ENCODE data around the gene ATXN7L3.
A peak's percentile ranks its signal among the peaks of the same experiment; 100 is the strongest.

The ATXN7L3 gene

DNA sequence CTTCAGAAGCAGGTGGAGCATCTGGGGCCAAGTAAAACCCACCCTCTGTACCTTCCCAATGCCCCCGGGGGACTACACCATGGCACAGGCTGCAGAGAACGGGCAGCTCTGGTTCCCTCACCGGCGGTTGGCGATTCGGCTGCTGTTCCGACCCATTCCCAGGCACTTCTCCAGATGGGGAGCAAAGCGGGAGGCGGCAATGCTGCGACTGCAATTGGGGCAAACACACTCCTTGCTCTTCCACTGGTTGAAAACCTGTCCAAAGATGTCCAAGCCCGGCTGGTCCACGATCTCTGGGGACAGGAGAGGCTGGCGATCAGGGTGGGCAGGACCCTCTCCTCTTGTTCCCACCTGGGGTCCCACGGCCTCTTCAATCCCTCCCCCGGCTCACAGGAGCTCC is 2.6 kb downstream of the ATXN7L3 start:
- TF ChIP-seq ZFX (IDR thresholded peaks at IDR 0.05): no peak
- TF ChIP-seq, protein P1, sequence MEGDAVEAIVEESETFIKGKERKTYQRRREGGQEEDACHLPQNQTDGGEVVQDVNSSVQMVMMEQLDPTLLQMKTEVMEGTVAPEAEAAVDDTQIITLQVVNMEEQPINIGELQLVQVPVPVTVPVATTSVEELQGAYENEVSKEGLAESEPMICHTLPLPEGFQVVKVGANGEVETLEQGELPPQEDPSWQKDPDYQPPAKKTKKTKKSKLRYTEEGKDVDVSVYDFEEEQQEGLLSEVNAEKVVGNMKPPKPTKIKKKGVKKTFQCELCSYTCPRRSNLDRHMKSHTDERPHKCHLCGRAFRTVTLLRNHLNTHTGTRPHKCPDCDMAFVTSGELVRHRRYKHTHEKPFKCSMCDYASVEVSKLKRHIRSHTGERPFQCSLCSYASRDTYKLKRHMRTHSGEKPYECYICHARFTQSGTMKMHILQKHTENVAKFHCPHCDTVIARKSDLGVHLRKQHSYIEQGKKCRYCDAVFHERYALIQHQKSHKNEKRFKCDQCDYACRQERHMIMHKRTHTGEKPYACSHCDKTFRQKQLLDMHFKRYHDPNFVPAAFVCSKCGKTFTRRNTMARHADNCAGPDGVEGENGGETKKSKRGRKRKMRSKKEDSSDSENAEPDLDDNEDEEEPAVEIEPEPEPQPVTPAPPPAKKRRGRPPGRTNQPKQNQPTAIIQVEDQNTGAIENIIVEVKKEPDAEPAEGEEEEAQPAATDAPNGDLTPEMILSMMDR (conservative IDR thresholded peaks at IDR 0.05): no peak

DNA sequence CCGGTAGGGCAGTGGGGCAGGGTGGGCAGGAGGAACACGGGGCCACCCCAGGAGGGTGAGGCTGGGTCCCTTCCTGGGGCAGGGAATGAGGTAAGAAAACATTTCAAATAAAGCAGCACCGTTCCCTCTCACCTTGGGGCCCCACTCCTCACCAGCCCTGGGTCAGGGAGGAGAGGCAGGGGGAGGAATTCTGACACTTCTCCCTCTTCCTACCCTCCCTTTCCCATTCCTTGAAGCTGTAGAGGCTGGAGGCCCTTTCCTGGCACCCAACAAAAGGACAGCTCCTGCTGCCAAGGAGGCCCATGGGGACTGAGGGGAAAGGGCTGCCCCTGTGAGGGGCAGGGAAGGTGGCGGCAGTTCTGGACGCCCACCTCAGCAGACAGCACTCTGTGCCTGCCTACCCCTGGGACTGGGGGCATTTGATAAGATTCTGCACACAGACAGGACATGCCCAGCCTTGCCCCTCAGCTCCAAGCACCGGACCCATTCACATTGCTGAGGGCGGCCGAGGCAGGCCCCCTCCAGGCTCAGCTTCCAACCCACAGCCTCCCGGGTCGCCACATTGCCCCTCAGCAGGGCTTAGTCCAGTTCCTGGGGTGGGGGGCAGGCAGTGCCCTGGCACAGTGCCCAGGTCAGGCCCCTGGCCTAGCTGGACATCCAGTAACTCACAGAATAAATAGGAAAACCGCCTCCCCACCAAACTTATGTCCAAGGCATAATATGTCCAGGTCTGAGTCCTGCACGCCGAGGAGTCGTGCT is 6.2 kb downstream of the ATXN7L3 start:
- no peak overlapping the region for H3K27ac ChIP-seq
- TF ChIP-seq, protein P1 (conservative IDR thresholded peaks at IDR 0.05): no peak
- no peak for TF ChIP-seq ZFX (IDR thresholded peaks at IDR 0.05)

More for the DNA sequence above, 2.6 kb downstream of the ATXN7L3 start:
- H3K27ac ChIP-seq: no peak overlapping the region

DNA sequence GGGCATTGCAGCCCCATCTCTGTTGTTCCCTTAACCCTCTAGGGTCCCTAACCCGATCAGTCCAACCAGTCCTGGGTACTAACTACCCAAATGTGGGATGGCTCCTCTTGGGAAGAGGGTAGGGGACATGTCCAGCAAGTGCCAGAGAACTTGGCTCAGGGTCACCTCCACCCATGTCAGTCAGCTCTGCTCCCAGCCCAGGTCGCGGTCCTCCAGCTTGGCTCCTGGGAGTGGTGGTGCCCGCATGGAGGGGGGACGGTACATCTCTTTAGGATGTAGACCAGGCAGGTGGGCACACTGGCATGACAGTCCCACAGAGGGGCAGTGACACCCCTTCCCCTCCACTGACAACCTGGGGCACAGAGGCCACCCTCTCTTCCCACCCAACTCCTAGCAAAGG is 6.9 kb downstream of the ATXN7L3 start:
- TF ChIP-seq ZFX (IDR thresholded peaks at IDR 0.05): no peak
- H3K27ac ChIP-seq: peak overlapping the region; percentile 29; the same call in 1 of the 2 replicates

DNA sequence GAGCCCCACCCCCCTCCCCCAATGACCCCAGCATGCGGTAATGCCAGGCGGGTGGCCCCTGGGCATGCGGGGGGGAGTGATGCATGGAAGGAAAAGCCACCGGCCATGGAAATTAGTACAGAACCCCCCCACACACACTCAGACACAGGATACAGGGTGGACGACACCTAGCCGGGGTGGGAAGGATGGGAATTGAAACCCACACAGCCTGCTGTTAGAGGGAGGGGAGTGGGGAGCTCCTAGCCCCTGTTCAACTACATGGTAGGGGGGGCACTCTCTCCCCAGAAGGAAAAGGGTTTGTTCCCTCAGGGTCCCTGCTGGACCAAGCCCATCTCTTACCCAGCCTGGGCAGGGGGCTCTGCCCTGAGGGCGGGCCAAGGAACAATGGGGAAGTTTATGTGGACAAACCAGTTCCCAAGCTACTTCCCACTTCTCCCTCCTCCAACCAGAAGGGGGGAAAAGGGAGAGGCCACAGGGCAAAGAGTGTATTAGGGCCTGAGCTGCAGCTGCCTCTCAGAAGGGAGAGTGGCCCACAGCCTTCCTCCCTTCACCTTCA is 7.7 kb downstream of the ATXN7L3 start:
- TF ChIP-seq ZFX (IDR thresholded peaks at IDR 0.05): no peak
- TF ChIP-seq, protein P1 (conservative IDR thresholded peaks at IDR 0.05): no peak
- H3K27ac ChIP-seq: peak overlapping the region; percentile 29

DNA sequence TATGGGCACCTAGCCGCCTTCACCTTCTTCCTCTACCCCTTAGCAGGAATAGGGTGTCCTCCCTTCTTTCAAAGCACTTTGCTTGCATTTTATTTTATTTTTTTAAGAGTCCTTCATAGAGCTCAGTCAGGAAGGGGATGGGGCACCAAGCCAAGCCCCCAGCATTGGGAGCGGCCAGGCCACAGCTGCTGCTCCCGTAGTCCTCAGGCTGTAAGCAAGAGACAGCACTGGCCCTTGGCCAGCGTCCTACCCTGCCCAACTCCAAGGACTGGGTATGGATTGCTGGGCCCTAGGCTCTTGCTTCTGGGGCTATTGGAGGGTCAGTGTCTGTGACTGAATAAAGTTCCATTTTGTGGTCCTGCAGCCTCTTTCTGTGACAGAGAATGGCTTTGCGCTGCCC is 8.3 kb downstream of the ATXN7L3 start:
- H3K27ac ChIP-seq: no peak overlapping the region
- TF ChIP-seq ZFX (IDR thresholded peaks at IDR 0.05): no peak
- TF ChIP-seq, protein P1 (conservative IDR thresholded peaks at IDR 0.05): no peak

DNA sequence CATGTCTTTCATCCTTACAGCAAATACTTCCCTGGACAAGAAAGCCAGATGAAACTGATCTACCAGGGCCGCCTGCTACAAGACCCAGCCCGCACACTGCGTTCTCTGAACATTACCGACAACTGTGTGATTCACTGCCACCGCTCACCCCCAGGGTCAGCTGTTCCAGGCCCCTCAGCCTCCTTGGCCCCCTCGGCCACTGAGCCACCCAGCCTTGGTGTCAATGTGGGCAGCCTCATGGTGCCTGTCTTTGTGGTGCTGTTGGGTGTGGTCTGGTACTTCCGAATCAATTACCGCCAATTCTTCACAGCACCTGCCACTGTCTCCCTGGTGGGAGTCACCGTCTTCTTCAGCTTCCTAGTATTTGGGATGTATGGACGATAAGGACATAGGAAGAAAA is 9.2 kb downstream of the ATXN7L3 start:
- no peak for TF ChIP-seq ZFX (IDR thresholded peaks at IDR 0.05)
- TF ChIP-seq, protein P1 (conservative IDR thresholded peaks at IDR 0.05): no peak
- no peak overlapping the region for H3K27ac ChIP-seq

DNA sequence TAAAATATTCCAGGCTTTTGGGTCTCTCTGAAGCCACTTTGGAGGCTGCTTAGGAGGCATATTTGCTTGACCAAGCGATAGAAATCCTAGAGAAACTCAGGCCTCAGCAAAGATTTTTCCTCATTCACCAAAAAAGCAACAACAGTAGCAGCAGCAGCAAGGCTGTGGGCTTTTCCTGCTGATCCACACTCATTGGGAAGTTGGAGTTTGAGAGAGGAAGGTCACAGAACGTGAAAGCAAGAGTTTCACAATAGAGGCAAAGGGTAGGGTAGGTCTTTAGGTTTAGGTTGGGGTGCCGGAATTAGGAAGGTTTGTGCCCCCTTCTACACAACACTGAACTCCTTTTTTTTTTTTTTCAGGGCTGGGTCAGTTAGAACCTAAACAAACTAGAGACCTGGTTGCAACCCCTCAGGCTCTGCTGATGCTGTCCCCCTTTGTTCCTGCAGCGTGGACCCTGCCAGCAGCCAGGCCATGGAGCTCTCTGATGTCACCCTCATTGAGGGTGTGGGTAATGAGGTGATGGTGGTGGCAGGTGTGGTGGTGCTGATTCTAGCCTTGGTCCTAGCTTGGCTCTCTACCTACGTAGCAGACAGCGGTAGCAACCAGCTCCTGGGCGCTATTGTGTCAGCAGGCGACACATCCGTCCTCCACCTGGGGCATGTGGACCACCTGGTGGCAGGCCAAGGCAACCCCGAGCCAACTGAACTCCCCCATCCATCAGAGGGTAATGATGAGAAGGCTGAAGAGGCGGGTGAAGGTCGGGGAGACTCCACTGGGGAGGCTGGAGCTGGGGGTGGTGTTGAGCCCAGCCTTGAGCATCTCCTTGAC is 10.9 kb downstream of the ATXN7L3 start:
- TF ChIP-seq, protein P1 (conservative IDR thresholded peaks at IDR 0.05): no peak
- no peak for TF ChIP-seq ZFX (IDR thresholded peaks at IDR 0.05)
- H3K27ac ChIP-seq: no peak overlapping the region

Measured in C4-2B (cell line).